HG02852 (cell line): Measurements from ENCODE around the gene UBE2J1.

Source experiments
- ATAC-seq: cut with Tn5 transposase; IDR thresholded peaks from one replicate; pipeline ENCODE4 v1.9.1; 2021; ENCODE audit warnings: mild to moderate bottlenecking, moderate library complexity; ENCODE audit not compliant: unreplicated experiment

Gene UBE2J1

GRCh38 chr6:89321131-89321970, 31.2 kb downstream of the UBE2J1 start:
- peak; percentile 63 for ATAC-seq

GRCh38 chr6:89320012-89320559, 32.4 kb downstream of the UBE2J1 start:
- no peak for ATAC-seq

- ATAC-seq = no peak
Measured at GRCh38 chr6:89317067-89317466, 35.5 kb downstream of the UBE2J1 start.

- no peak for ATAC-seq
Measured at GRCh38 chr6:89315249-89315885, 37.2 kb downstream of the UBE2J1 start, which contains the start of gene GABRR2. Gene GABRR2 (minus strand): TSS chr6:89315299. CDS start chr6:89315165, 134 bp downstream.

- no peak for ATAC-seq
Measured at GRCh38 chr6:89314692-89315091, 37.8 kb downstream of the UBE2J1 start.

GRCh38 chr6:89313006-89313405, 39.5 kb downstream of the UBE2J1 start:
- no peak for ATAC-seq

- ATAC-seq = no peak
Measured at GRCh38 chr6:89311853-89312531, 40.5 kb downstream of the UBE2J1 start.

GRCh38 chr6:89311530-89311852, 41.0 kb downstream of the UBE2J1 start:
- no peak for ATAC-seq

- no peak for ATAC-seq
Measured at GRCh38 chr6:89310929-89311328, 41.6 kb downstream of the UBE2J1 start.

- ATAC-seq = no peak
Measured at GRCh38 chr6:89308525-89309395, 43.8 kb downstream of the UBE2J1 start.

GRCh38 chr6:89304517-89304916, 48.0 kb downstream of the UBE2J1 start:
- ATAC-seq = peak; percentile 77

- no peak for ATAC-seq
Measured at GRCh38 chr6:89302936-89303335, 49.6 kb downstream of the UBE2J1 start.

GRCh38 chr6:89302195-89302770, 50.2 kb downstream of the UBE2J1 start:
- ATAC-seq = no peak

GRCh38 chr6:89301586-89302194, 50.8 kb downstream of the UBE2J1 start:
- ATAC-seq = no peak

GRCh38 chr6:89299466-89299850, 53.1 kb downstream of the UBE2J1 start:
- no peak for ATAC-seq

GRCh38 chr6:89298680-89299465, 53.6 kb downstream of the UBE2J1 start:
- ATAC-seq = no peak

- ATAC-seq = peak; percentile 96
Measured at GRCh38 chr6:89297695-89298351, 54.7 kb downstream of the UBE2J1 start.

- no peak for ATAC-seq
Measured at GRCh38 chr6:89295981-89296380, 56.5 kb downstream of the UBE2J1 start.
